GM12801 (cell line): ENCODE data around the gene P2RY11.

Source experiments
- CTCF ChIP-seq: IDR thresholded peaks from one replicate; pipeline ENCODE4 v1.5.1; 2011; ENCODE audit warnings: control low read depth; ENCODE audit not compliant: insufficient read length; ENCODE audit errors: extremely low read depth

The P2RY11 gene

DNA sequence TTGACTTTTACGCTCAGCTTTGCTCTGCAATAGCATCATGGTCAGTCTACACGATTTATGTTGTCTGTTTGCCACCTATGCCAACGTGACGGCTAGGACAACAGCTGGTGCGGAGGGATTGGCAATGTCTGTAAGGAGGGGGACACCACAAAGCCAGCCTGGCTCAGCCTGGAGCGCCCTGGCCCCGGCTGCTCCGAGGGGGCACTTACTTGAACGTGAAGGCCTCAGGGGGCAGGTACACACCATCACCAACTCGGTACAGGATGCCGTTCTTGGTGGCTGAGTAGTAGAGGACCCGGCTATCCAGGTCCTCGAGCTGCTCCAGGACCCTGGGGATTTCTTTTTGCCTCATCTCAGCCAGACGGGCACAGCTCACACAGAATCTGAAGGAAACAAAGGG lies 34.6 kb downstream of the P2RY11 start:
- no peak for TF ChIP-seq CTCF

DNA sequence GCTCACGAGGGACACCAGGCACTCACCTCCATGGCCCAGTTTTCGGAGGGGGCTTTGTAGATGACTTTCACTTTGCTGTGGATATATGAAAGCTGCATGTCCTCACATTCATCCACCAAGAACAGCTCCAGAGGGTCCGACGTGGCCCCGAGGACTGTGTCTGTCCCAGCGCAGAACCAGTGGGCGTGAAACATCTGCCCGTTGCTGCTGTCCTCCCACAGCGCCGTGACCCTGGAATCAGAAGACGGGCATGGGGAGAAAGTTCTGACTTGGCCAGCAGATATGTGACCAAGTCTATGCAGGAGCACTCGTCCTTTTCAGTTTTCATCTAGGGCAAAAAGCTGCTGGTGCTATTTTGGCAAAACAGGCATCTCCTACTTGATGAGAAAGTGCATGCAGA lies 37.9 kb downstream of the P2RY11 start:
- no peak for TF ChIP-seq CTCF

GRCh38 chr19:10151521-10151920 lies 40.0 kb downstream of the P2RY11 start:
- TF ChIP-seq CTCF, result no peak

DNA sequence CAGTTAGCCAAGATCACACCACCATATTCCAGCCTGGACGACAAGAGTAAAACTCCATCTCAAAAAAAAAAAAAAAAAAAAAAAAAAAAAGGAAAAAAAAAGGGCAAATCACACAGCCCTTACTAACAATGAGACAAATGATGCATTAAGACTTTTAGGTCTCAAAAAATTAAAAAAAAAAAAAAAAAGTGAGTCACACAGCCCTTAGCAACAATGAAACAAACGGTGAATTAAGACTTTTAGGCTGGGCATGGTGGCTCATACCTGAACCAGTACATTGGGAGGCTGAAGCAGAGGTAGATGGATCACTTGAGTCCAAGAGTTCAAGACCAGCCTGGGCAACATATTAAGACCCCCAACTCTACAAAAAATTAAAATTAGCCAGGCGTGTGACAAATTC lies 40.6 kb downstream of the P2RY11 start:
- no peak for TF ChIP-seq CTCF

DNA sequence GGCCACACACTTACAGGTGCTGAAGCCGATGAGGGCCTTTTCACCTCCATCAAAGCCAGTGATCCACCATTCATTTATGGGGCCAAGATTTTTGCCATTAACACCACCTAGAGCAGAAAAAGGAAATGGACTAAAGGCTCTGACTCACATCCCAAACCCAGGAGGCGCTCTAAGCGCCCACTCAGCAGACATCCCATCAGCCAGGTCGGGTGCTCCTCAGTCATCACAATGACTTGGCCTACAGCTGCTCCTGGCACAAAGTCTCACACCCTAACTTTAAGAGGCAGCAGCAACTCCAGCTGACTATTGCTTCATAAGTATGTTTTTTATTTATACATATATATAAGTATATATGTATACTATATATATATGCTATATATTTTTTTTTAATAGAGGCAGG lies 44.3 kb downstream of the P2RY11 start:
- TF ChIP-seq CTCF, result no peak

- no peak for TF ChIP-seq CTCF
Measured at GRCh38 chr19:10158071-10158470, 46.6 kb downstream of the P2RY11 start.

DNA sequence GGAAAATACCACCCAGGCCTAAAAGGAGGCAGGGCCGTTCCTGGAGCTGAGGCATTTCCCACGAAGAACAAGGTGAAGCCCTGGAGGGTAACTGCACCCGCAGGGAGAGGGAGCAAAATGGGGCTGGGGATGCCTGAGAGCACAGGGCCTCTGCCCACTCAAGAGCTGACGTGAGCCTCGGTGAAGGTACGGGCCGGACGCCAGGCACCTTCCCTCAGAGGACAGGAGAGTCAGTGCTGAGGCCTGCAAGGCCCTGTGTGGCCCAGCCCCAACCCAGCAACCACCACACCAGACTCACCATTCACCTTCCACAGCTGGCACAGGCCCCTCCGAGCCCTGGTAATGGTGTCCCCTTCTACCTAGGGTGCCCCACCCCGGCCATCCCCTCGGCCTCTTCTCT lies 47.0 kb downstream of the P2RY11 start:
- TF ChIP-seq CTCF, result no peak

DNA sequence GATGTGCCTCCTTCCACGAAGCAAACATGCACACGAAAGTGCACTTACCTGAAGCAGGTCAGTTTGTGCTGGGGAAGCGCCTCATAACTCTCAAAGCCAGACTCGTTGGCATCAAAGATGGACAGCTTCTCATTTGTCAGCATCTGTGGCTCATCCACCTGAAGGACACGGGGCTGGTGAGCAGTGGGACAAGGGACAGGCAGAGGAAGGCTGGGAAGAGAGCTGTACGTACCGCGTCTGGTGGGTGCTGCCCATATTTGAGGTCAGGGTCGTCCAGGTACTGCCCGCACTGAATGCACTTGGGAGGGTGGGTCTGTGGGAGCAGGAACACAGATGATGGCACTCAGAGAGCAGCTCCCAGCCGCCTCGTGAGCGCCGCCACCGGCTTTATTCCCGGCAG lies 48.1 kb downstream of the P2RY11 start:
- no peak for TF ChIP-seq CTCF
